ENCODE data around the gene GUCY1A1.

The GUCY1A1 gene

DNA sequence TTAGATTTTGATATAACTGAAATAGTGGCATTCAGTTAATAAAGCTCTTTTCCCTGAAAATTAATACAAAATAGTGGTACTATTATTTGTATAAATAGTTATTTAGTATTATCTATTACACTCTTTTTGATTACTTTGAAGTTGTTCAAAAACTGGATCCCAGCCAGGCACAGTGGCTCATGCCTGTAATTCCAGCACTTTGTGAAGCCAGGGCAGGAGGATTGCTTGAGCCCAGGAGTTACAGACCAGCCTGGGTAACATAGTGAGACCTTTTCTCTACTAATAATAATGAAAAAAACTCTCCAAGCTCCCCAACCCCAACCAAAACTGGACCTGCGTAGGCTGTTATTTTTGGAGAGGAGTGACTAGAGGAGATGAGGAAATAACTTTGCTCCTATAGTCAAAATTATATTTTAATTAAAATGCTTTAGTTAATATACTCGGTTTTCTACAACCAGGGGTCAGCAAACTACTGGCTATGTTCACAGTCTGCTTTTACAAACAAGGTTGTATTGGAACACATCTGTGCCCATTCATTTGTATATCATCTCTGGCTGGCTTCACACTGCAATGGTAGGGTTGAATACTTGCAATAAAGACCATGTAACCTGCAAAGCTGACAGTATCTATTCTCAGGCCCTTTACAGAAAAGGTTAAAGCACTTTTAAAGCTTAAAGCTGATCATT lies 27.6 kb downstream of the GUCY1A1 start:
- DNase-seq, result no peak

DNA sequence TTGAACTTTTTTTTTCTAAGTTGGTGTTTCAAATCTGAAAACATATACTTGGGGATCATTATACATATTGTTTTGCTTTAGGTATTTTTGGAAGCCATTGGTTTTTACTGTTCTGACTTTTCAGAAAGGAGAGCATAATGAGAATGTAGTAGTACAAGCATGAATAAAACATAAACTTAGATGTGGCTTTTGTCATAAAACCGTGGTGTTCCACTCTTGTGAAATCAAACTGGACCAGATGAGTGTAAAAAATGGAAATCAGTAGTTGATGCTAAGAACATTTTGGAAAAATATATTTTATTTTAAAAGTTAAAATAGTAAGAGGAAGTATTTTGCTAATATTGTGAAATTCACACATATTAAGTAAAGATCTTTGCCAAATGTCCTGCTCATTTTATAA lies 29.6 kb downstream of the GUCY1A1 start:
- no peak for DNase-seq

DNA sequence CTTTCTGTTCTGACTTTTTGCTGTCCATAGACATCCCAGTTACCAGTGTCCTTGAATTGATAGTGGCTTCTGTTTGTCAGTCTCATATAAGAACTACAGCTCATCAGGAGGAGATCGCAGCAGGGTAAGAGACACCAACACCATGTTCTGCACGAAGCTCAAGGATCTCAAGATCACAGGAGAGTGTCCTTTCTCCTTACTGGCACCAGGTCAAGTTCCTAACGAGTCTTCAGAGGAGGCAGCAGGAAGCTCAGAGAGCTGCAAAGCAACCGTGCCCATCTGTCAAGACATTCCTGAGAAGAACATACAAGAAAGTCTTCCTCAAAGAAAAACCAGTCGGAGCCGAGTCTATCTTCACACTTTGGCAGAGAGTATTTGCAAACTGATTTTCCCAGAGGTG lies 30.1 kb downstream of the GUCY1A1 start:
- DNase-seq, result no peak

- no peak for DNase-seq
These were observed 35.2 kb downstream of the GUCY1A1 start for GRCh38 chr4:155701827-155702226.

GRCh38 chr4:155703486-155704247 lies 37.0 kb downstream of the GUCY1A1 start:
- DNase-seq, result no peak

DNA sequence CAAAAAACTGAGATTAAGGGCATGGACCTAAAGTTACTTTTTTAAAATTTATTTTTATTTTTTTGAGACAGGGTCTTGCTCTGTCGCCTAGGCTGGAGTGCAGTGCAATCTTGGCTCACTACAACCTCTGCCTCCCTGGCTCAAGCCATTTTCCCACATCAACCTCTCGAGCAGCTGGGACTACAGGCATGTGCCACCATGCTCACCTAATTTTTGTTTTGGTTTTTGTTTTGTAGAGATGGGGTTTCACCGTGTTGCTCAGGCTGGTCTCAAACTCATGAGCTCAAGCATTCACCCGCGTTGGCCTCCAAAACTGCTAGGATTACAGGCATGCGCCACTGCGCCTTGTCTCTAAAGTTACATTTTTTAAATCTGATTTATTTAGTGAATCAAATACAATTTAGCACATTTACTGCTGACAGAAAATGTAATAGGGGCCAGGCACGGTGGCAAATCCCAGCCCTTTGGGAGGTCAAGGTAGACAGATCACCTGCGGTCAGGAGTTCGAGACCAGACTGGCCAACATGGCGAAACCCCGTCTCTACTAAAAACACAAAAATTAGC lies 38.3 kb downstream of the GUCY1A1 start:
- no peak for DNase-seq

DNA sequence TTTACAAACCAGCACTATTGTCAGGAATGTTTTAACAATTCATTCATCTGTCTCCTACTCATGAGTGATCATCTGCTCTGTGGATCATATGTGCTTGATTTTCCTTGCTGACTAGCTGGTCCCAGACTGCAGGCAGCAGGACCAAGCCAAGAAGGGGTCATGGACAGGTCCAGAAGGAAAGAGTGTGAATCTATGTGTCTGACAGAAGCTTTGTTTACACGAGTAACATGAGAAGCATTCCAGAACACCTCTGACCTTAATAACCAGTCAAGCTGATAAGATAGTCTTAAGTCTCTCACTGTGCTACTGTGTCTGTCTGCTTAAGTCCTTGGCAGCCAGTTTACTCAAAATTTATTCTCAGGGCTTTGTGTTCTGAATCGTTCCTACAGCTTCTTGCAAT lies 39.0 kb downstream of the GUCY1A1 start:
- peak; percentile 0 for DNase-seq

DNA sequence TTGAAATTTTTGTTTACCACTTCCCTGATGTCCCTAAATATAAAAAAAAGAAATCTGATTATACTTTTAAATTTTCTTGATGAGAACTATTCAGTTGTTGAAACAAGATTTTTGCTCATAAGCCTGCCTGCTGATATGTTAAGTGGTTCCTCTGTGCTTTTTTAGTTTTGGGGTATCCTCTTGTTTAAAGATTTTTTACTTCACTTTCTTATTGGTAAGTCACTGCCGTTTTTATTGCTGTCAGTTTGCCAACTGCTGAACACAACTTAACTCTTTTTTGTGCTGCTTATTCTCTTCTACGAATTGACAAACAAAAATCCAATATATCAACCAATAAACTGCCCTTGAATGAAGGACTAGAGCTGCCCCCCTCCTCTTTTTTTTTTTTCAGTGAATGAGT lies 39.5 kb downstream of the GUCY1A1 start:
- no peak for DNase-seq

DNA sequence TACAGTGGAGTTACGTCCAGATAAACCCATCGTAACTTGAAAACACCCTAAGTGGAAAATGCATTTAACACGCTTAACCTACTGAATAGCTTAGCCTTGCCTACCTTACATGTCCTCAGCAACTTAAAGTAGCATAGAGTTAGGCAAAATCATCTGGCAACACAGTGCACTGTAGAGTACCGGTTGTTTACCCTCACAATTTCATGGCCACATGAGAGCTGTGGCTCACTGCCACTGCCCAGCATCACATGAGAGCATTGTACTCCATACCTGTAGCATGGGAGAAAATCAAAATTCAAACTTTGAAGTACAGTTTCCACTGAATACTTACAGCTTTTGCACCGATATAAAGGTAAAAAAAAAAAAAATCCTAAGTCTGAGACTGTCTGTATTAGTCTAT lies 40.6 kb downstream of the GUCY1A1 start:
- no peak for DNase-seq

GRCh38 chr4:155708782-155709181 lies 42.1 kb downstream of the GUCY1A1 start:
- no peak for DNase-seq

DNA sequence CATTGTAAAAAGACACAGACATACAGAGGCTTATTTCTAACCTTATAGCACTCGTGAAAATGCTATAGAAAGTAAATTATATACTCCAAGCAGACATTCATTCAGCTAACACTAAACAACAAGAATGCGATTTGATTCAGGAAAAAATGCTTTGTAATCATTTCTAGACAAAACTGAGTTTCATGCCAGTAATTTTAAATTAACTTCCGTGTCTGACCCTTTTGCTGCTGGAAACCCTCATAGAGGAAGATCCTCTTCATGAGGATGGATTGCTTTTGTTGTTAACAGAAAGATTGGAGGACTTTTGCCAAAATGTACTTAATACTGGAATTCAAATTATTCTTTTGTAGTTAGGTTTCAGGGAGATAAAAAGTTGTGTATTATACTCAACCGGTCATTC lies 43.3 kb downstream of the GUCY1A1 start:
- no peak for DNase-seq

DNA sequence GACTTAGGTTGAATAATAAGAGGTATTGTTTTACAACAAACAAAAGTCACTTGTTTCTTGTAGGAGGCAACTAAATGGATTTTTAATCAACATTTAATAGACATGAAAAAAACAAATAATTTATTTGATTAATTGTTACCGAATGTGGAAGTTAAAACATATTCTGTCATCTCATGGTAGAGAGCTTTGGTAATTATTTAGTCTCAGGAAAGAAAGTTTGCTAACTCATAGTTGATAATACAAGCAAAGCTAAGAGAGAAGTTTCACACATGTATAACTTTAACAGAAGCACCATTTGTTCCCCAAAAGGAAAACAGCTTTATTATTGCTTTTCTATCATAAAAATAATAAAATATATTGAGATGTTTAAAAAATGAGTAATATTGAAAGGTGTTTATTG lies 44.9 kb downstream of the GUCY1A1 start:
- no peak for DNase-seq

GRCh38 chr4:155712846-155713245 lies 46.2 kb downstream of the GUCY1A1 start:
- no peak for DNase-seq

GRCh38 chr4:155713911-155714310 lies 47.3 kb downstream of the GUCY1A1 start:
- no peak for DNase-seq

DNA sequence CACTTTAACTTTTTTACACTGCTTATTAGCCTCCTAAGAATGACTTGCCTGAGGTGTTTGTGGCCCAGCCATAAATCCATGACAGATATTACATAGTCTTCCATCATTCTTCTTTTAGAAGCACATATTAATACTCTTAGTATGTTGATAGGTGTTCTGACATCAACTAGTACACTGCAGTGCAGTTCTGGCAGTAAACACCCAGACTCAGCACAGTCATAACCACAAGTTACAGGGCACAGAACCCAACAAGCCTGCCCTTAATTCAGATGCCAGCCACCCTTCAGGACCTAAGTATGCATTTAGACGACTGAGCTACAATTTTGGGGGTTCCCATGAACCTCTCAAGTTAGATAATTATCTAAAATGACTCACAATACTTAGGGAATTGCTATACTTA lies 55.7 kb downstream of the GUCY1A1 start:
- no peak for DNase-seq

DNA sequence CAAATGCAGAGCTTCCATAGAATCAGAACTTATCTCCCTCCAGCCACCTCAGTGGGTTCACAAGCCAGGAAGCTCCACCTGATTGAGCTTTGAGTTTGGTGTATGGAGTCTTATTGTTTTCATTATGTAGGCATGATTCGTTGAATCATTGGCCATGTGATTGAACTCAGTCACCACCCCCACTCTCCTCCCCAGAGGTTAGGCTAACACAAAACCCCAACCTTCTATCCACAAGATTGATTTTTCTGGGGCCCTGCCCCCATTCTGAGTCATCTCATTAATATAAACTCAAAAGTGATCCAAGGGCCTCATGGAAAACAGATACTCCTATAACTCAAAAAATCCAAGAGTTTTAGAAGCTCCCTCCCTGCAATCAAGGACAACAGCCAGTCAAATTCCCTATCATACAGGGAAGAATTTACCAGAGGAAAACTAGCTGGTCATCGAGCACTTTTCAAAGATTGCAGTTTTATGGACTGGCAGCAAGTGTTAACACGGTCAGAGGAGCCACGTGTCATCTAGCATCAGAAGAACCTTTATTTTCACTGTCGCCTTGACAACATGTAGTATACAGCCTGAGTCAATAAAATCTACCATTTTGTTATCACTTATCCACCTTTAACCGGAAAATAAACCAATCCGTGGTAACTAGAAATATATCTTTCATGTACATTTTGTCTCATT lies 56.3 kb downstream of the GUCY1A1 start:
- DNase-seq, result no peak

DNA sequence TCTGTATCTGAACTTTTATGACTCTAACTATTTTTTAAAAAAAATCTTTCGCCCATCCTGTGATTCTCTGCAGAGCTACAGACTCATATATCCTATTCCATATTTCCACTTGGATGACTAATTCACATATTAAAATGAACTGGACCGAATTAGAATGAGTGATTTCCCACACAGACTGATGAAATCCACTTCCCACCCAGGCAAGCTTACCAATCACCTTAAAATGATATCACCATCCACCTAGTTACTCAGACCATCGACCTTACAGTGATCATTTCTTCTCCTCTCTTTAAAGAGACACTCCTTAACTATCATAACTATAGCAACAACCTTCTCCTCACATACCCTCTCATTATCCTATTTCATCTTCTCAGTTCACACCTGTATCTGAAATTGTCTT lies 58.1 kb downstream of the GUCY1A1 start:
- no peak for DNase-seq

DNA sequence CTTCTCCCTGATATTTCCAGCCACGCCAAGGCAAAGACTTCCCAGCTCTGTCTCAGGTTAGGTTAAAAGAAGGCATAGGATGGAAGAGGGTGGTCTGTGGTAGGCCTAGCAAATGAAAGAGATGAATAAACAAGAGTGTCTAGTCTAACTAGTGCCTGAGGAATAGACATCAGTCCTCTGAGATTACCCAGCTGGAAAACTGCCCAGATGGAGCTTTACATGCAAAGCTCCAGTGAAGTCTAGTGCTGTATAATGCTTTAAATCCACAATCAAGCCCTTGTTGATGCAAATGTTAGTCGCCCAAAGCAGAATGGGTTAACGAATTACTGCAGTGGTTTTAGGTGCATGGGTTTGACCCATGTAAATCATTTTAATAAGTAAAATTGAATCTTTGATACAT lies 67.4 kb downstream of the GUCY1A1 start:
- no peak for DNase-seq

- no peak for DNase-seq
These were observed 68.3 kb downstream of the GUCY1A1 start for GRCh38 chr4:155734951-155735350.

DNA sequence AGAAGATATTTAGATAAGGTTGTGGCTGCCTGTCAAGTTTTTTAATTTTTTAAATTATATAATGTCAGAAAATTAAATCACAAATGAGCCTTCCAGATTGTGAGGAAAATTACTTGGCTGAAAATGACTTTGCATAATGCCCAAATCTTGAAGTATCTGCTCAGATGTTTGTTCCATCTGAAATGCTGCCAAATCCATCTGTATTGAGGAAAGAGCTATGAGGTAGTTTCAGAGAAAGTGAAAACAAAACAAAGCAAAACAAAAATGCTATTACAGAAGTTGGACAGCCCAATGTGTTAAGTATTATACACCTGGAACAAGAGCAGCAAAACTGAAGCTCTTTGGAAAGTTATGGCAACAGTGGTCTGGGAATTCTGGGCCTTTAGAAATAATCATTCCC lies 68.8 kb downstream of the GUCY1A1 start:
- DNase-seq, result no peak

DNA sequence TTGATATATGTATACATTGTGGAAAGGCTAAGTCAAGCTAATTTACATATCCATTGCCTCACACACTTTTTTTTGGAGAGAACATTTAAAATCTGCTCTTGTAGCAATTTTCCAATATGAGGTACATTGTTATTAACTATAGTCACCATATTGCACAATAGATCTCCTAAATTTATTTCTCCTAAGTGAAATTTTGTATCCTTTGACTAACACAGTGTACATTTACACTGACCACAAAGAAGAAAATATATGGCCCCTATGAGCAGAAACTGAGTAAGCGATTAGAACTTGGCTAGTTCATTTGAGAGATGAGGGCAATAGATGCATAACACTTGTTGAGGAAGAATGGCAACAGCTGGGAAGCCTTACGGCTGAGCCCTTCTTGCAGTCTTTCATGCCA lies 71.9 kb downstream of the GUCY1A1 start:
- DNase-seq, result no peak

- no peak for DNase-seq
These were observed 74.9 kb downstream of the GUCY1A1 start for GRCh38 chr4:155741546-155741945.

DNA sequence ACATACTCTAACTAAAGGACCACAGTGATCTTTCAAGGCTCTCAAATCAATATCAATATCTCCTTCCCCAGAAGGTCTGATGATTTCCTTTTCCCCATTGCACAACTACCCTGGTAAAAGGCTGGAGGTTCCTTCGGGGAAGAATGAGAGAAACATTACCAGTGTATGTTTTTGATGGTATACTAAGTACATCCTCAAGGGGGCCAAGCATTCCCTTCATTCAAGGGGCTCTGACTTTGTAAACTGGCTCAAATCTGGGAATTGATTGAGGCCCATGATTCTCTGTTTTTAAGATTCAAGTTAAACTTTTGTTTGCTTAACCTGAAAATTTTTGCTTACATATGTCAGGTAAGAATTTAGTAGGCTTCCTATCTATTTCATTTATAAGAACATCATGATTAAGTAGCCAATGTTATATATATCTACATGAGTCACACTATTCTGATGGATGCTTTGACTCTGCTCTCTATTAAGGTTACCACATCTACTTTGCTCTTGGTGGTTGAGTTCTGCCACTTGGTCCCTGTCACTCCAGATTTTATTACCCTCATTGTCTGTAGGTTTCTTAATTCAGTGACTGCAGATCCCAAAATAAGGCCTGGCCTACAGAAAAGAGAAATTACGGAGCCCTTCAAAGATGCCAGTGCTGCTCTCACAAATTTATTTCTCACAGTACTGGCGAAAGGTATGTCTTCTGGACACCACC lies 75.8 kb downstream of the GUCY1A1 start:
- DNase-seq, result no peak

Measured in fibroblast of skin of back (primary cell).